Measurements from ENCODE around the gene FCGR3A.
"Not testable (repeated sequence)": the region's sequence is repeated elsewhere in the genome, so short reads cannot be mapped to it uniquely, and the experiment has no call there.

DNA sequence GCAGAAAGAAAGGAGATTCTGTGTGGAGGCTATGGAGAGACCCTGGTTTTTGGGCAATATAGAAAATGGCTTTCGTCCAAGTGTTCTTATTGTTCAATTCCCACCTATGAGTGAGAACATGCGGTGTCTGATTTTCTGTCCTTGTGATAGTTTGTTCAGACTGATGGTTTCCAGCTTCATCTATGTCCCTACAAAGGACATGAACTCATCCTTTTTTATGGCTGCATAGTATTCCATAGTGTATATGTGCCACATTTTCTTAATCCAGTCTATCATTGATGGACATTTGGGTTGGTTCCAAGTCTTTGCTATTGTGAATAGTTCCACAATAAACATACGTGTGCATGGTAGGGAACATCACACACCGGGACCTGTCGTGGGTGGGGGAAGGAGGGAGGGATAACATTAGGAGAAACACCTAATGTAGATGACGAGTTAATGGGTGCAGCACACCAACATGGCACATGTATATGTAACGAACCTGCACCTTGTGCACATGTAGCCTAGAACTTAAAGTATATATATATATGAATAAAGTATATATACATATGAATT, 10.6 kb downstream of the FCGR3A start:
- TF ChIP-seq, protein P1, sequence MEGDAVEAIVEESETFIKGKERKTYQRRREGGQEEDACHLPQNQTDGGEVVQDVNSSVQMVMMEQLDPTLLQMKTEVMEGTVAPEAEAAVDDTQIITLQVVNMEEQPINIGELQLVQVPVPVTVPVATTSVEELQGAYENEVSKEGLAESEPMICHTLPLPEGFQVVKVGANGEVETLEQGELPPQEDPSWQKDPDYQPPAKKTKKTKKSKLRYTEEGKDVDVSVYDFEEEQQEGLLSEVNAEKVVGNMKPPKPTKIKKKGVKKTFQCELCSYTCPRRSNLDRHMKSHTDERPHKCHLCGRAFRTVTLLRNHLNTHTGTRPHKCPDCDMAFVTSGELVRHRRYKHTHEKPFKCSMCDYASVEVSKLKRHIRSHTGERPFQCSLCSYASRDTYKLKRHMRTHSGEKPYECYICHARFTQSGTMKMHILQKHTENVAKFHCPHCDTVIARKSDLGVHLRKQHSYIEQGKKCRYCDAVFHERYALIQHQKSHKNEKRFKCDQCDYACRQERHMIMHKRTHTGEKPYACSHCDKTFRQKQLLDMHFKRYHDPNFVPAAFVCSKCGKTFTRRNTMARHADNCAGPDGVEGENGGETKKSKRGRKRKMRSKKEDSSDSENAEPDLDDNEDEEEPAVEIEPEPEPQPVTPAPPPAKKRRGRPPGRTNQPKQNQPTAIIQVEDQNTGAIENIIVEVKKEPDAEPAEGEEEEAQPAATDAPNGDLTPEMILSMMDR (IDR thresholded peaks at IDR 0.05), result not testable (repeated sequence)
- not testable (repeated sequence) for TF ChIP-seq POLR2A (IDR thresholded peaks at IDR 0.05)
